IMR-90 (cell line): ENCODE measurements around the gene GPX4. TPM values are rescaled to one million over a fixed set of nuclear protein-coding genes. Genes with fewer than 3 reads are reported as not detected.
A peak's percentile ranks its signal among the peaks of the same experiment; 100 is the strongest.

Source experiments
- ATAC-seq: fragments of 200-7000 bp; cut with Tn5 transposase; 2 replicates; pipeline ENCODE4 v1.9.1; 2020; ENCODE audit warnings: low read depth, mild to moderate bottlenecking, moderate library complexity
- BruUV-seq: library from RNA; stranded (reverse); fragments of 400-500 nt; replicated peaks from 2 replicates; lab custom pipeline; 2021; lab: Mats Ljungman, UMichigan
- CTCF ChIA-PET: fragments of 300-600 bp; formaldehyde crosslinking; extraction: SDS; loops from one replicate; lab custom pipeline; 2021; ENCODE audit warnings: antibody characterized with exemption; lab: Yijun Ruan, JAX
- POLR2A ChIA-PET: fragments of 300-600 bp; sonication (Branson Sonifier 250); formaldehyde crosslinking; loops from one replicate; lab custom pipeline; 2022; ENCODE audit warnings: antibody characterized with exemption; ENCODE audit not compliant: unreplicated experiment; lab: Charles Lee
- DNase-seq: peaks from one replicate; pipeline ENCODE4 v3.0.0; 2013
- H2AFZ ChIP-seq: replicated peaks from 2 replicates; pipeline ENCODE3; 2013; ENCODE audit warnings: low read length, mild to moderate bottlenecking; ENCODE audit not compliant: poor library complexity
- H2AK5ac ChIP-seq: 2 replicates; pipeline ENCODE4 v1.6.1; 2013; ENCODE audit warnings: low read depth, low read length, inconsistent platforms
- H2AK9ac ChIP-seq: replicated peaks from 2 replicates; pipeline ENCODE3; 2013; ENCODE audit warnings: mild to moderate bottlenecking, low read depth, low read length, moderate library complexity; ENCODE audit not compliant: poor library complexity
- H2BK120ac ChIP-seq: 2 replicates; pipeline ENCODE4 v1.6.1; 2013; ENCODE audit warnings: low read depth, low read length, inconsistent platforms
- H2BK15ac ChIP-seq: 3 replicates; pipeline ENCODE4 v1.6.1; 2013; ENCODE audit warnings: low read depth, low read length, inconsistent platforms
- H2BK20ac ChIP-seq: 2 replicates; pipeline ENCODE4 v1.6.1; 2013; ENCODE audit warnings: low read depth, mild to moderate bottlenecking, inconsistent platforms, low read length, moderate library complexity
- H2BK5ac ChIP-seq: 2 replicates; pipeline ENCODE4 v1.6.1; 2013; ENCODE audit warnings: mild to moderate bottlenecking, low read depth, low read length, inconsistent platforms; ENCODE audit not compliant: poor library complexity, severe bottlenecking
- H3K14ac ChIP-seq: replicated peaks from 2 replicates; pipeline ENCODE4 v1.6.1; 2013; ENCODE audit warnings: low read depth, low read length, inconsistent platforms
- H3K18ac ChIP-seq: 2 replicates; pipeline ENCODE4 v1.6.1; 2013; ENCODE audit warnings: low read depth, low read length, control low read depth
- H3K23ac ChIP-seq: 2 replicates; pipeline ENCODE4 v1.6.1; 2013; ENCODE audit warnings: low read depth, low read length, inconsistent platforms
- H3K27ac ChIP-seq: 2 replicates; pipeline ENCODE4 v1.5.1; 2013; ENCODE audit warnings: mild to moderate bottlenecking, control low read depth, low read length; ENCODE audit not compliant: insufficient read depth
- H3K27me3 ChIP-seq: 2 replicates; pipeline ENCODE4 v1.6.1; 2013; ENCODE audit warnings: low read length; ENCODE audit not compliant: control insufficient read depth, insufficient read depth
- H3K36me3 ChIP-seq: 2 replicates; pipeline ENCODE4 v1.6.1; 2013; ENCODE audit warnings: low read length, mixed read lengths; ENCODE audit not compliant: control insufficient read depth, insufficient read depth
- H3K4ac ChIP-seq: 2 replicates; pipeline ENCODE4 v1.6.1; 2013; ENCODE audit warnings: low read depth, low read length, inconsistent platforms
- H3K4me1 ChIP-seq: 2 replicates; pipeline ENCODE4 v1.6.1; 2013; ENCODE audit warnings: low read length, mixed read lengths; ENCODE audit not compliant: control insufficient read depth, insufficient read depth
- H3K4me2 ChIP-seq: 2 replicates; pipeline ENCODE4 v1.6.1; 2013; ENCODE audit warnings: low read depth, mild to moderate bottlenecking, control low read depth, low read length, moderate library complexity
- H3K4me3 ChIP-seq: 2 replicates; pipeline ENCODE4 v1.5.1; 2013; ENCODE audit warnings: low read depth, mild to moderate bottlenecking, control low read depth, low read length, moderate library complexity; ENCODE audit not compliant: insufficient read depth
- H3K56ac ChIP-seq: 2 replicates; pipeline ENCODE4 v1.6.1; 2013; ENCODE audit warnings: low read length, inconsistent platforms; ENCODE audit not compliant: insufficient read depth; ENCODE audit errors: extremely low read depth
- H3K79me1 ChIP-seq, 2 experiments: 2 replicates each; pipeline ENCODE4 v1.6.1; 2013; ENCODE audit warnings: low read length in 2 of 2, inconsistent platforms in 1 of 2, low read depth in 1 of 2
- H3K9ac ChIP-seq: 2 replicates; pipeline ENCODE4 v1.6.1; 2013; ENCODE audit warnings: low read depth, low read length, control low read depth
- H3K9me1 ChIP-seq: 2 replicates; pipeline ENCODE4 v1.6.1; 2013; ENCODE audit warnings: low read length, inconsistent platforms; ENCODE audit not compliant: insufficient read depth
- H3K9me3 ChIP-seq: 2 replicates; pipeline ENCODE4 v1.6.1; 2013; ENCODE audit warnings: low read length; ENCODE audit not compliant: control insufficient read depth, insufficient read depth
- H4K20me1 ChIP-seq: 2 replicates; pipeline ENCODE4 v1.6.1; 2013; ENCODE audit warnings: low read length, inconsistent platforms; ENCODE audit not compliant: insufficient read depth
- H4K5ac ChIP-seq: 2 replicates; pipeline ENCODE4 v1.6.1; 2013; ENCODE audit warnings: mild to moderate bottlenecking, low read depth, low read length, control low read depth
- H4K8ac ChIP-seq, 2 experiments: 2 replicates each; pipeline ENCODE4 v1.6.1; 2013; ENCODE audit warnings: low read depth in 2 of 2, low read length in 2 of 2, control low read depth in 1 of 2, inconsistent platforms in 1 of 2
- H4K91ac ChIP-seq: 2 replicates; pipeline ENCODE4 v1.6.1; 2013; ENCODE audit warnings: low read depth, low read length, inconsistent platforms; ENCODE audit not compliant: insufficient read depth
- BHLHE40 ChIP-seq: fragments of 150-350 bp; IDR thresholded peaks from 2 replicates; pipeline ENCODE4 v1.6.1; 2016; ENCODE audit warnings: mild to moderate bottlenecking, low read depth, low read length
- CEBPB ChIP-seq: IDR thresholded peaks from 2 replicates; pipeline ENCODE4 v1.6.1; 2012; ENCODE audit warnings: low read depth, low read length, improper control_type of control experiment
- CHD1 ChIP-seq: IDR thresholded peaks from 2 replicates; pipeline ENCODE4 v1.6.1; 2012; ENCODE audit warnings: low read depth, low read length, improper control_type of control experiment
- CTCF ChIP-seq: conservative IDR thresholded peaks from 2 replicates; pipeline ENCODE4 v1.5.1; 2012; ENCODE audit warnings: mild to moderate bottlenecking, low read depth, low read length, improper control_type of control experiment
- ELK1 ChIP-seq: fragments of 150-350 bp; IDR thresholded peaks from 2 replicates; pipeline ENCODE4 v1.6.1; 2016; ENCODE audit warnings: low read depth, mild to moderate bottlenecking, low read length, moderate library complexity, borderline replicate concordance
- MAFK ChIP-seq: IDR thresholded peaks from 2 replicates; pipeline ENCODE4 v1.6.1; 2012; ENCODE audit warnings: low read depth, low read length, improper control_type of control experiment
- MAZ ChIP-seq: IDR thresholded peaks from 2 replicates; pipeline ENCODE4 v1.6.1; 2012; ENCODE audit warnings: low read depth, mild to moderate bottlenecking, low read length, improper control_type of control experiment, moderate library complexity, borderline replicate concordance
- MXI1 ChIP-seq: IDR thresholded peaks from 2 replicates; pipeline ENCODE4 v1.6.1; 2012; ENCODE audit warnings: low read depth, mild to moderate bottlenecking, low read length, moderate library complexity, borderline replicate concordance
- NFE2L2 ChIP-seq: fragments of 150-350 bp; IDR thresholded peaks from 2 replicates; pipeline ENCODE4 v1.6.1; 2016; ENCODE audit warnings: low read depth, mild to moderate bottlenecking, low read length
- POLR2A ChIP-seq: IDR thresholded peaks from 2 replicates; pipeline ENCODE4 v1.6.1; 2012; ENCODE audit warnings: mild to moderate bottlenecking, low read depth, low read length
- RCOR1 ChIP-seq: IDR thresholded peaks from 2 replicates; pipeline ENCODE4 v1.6.1; 2012; ENCODE audit warnings: mild to moderate bottlenecking, low read length, improper control_type of control experiment; ENCODE audit not compliant: insufficient replicate concordance
- RFX5 ChIP-seq: IDR thresholded peaks from 2 replicates; pipeline ENCODE4 v1.8.0; 2012; ENCODE audit warnings: low read depth, mild to moderate bottlenecking, low read length, moderate library complexity
- SMC3 ChIP-seq: fragments of 150-350 bp; IDR thresholded peaks from 2 replicates; pipeline ENCODE4 v1.6.1; 2016; ENCODE audit warnings: low read depth, mild to moderate bottlenecking, antibody characterized with exemption, low read length, moderate library complexity
- USF2 ChIP-seq: fragments of 150-350 bp; IDR thresholded peaks from 2 replicates; pipeline ENCODE4 v1.6.1; 2017; ENCODE audit warnings: mild to moderate bottlenecking, antibody characterized with exemption, low read length, low read depth
- WGBS, 2 experiments: methylation state at CpG; one replicate each; pipeline versions ENCODE4 v1.1.5 to v1.1.7; 2013; ENCODE audit warnings: missing lambda C conversion rate in 2 of 2; ENCODE audit not compliant: insufficient read length in 1 of 2; ENCODE audit errors: extremely low coverage in 2 of 2; 5-methylcytosine and 5-hydroxymethylcytosine counted together
- dilution Hi-C: fragments of 300-500 bp; cut with HindIII; formaldehyde crosslinking; loops from one replicate; pipeline ENCODE4 v1.14.3; 2018; ENCODE audit warnings: low sequenced_read_pairs; ENCODE audit not compliant: unreplicated experiment
- in situ Hi-C: fragments of 300-500 bp; cut with MboI; formaldehyde crosslinking; loops from 3 replicates; pipeline ENCODE4 v1.14.3; 2019; ENCODE audit warnings: low sequenced_read_pairs, inconsistent platforms, mixed read lengths
- intact Hi-C: fragments of 100-400 bp; cut with micrococcal nuclease; formaldehyde crosslinking; loops from 2 replicates; pipeline ENCODE4 v1.10.0; 2022
- polyA plus RNA-seq, 3 experiments: library from polyadenylated mRNA; depleted of rRNA; stranded (reverse); fragments of >200 nt; gene quantifications; 2 replicates each; pipeline ENCODE4 v1.2.3, GENCODE V29; 2012; ENCODE audit warnings: low replicate concordance in 1 of 3
- total RNA-seq: library from RNA; depleted of rRNA; stranded (reverse); fragments of >200 nt; gene quantifications from 2 replicates; pipeline ENCODE4 v1.2.3, GENCODE V29; 2012

GPX4 gene
- total and polyA plus RNA-seq, 2 of the 4 experiments (the other 2 are of a cell fraction): 357 to 1,083 TPM

- H2BK15ac ChIP-seq: no peak overlapping the region
- dilution Hi-C loops: no loop called here
- H4K91ac ChIP-seq: no peak overlapping the region
- no peak overlapping the region for H3K9ac ChIP-seq
- H3K9me1 ChIP-seq: peaks cover 4% of the 10 kb centered on the region; the same call in 1 of the 2 replicates
- no peaks in the 10 kb centered on the region for H3K9me3 ChIP-seq
- WGBS, 2 experiments: 95% methylated on average over 3 of the region's 17 CpGs; no CpG with 5 or more reads in 1 of the 2 experiments
- H3K4me1 ChIP-seq: peaks cover 16% of the 10 kb centered on the region
- H3K23ac ChIP-seq: no peak overlapping the region
- POLR2A ChIA-PET: no interaction called here
- no peak overlapping the region for H3K4me3 ChIP-seq
- no peak overlapping the region for H4K8ac ChIP-seq
- DNase-seq (no peak), ATAC-seq (no peak)
- no peak overlapping the region for H2AFZ ChIP-seq
- H2BK20ac ChIP-seq: no peak overlapping the region
- peaks cover 13 to 60% of the 10 kb centered on the region in 2 experiments for H3K79me1 ChIP-seq
- no peak overlapping the region for H2AK5ac ChIP-seq
- H2BK120ac ChIP-seq: no peak overlapping the region
- H3K27me3 ChIP-seq: no peaks in the 10 kb centered on the region
- H3K4ac ChIP-seq: no peak overlapping the region
- no peak overlapping the region for H2BK5ac ChIP-seq
- no peak overlapping the region for H3K27ac ChIP-seq
- CTCF ChIA-PET: no interaction called here
- BruUV-seq: no TSS peak
- no peak overlapping the region for H3K56ac ChIP-seq
- H3K36me3 ChIP-seq: peaks cover 31% of the 10 kb centered on the region; the same call in 1 of the 2 replicates
- H3K18ac ChIP-seq: no peak overlapping the region
- in situ Hi-C loops: no loop called here
- peaks cover 16% of the 10 kb centered on the region for H4K20me1 ChIP-seq
- intact Hi-C loops: no loop called here
- no peak overlapping the region for H3K4me2 ChIP-seq
- H2AK9ac ChIP-seq: peak overlapping the region; percentile 9
- TF ChIP-seq POLR2A (no peak), CHD1 (no peak), RFX5 (no peak), BHLHE40 (no peak), ELK1 (no peak), CEBPB (no peak), CTCF (no peak), USF2 (no peak), NFE2L2 (no peak), RCOR1 (no peak), MXI1 (no peak), MAFK (no peak), MAZ (no peak), SMC3 (no peak)
- no peak overlapping the region for H4K5ac ChIP-seq
- no peak overlapping the region for H3K14ac ChIP-seq
Measured at GRCh38 chr19:1135454-1135853, 31.7 kb downstream of the GPX4 start.
